WI38 (cell line): ENCODE measurements around the gene TMEM225B.

Experiments used
- H3K4me3 ChIP-seq: 2 replicates; pipeline ENCODE4 v1.5.1; 2011; ENCODE audit warnings: low read depth, mild to moderate bottlenecking, control low read depth, low read length
- TF ChIP-seq, protein P1 (sequence below): IDR thresholded peaks from 2 replicates; pipeline ENCODE4 v1.5.1; 2012; ENCODE audit warnings: low read depth, mild to moderate bottlenecking, control low read depth, low read length

The TMEM225B gene

DNA sequence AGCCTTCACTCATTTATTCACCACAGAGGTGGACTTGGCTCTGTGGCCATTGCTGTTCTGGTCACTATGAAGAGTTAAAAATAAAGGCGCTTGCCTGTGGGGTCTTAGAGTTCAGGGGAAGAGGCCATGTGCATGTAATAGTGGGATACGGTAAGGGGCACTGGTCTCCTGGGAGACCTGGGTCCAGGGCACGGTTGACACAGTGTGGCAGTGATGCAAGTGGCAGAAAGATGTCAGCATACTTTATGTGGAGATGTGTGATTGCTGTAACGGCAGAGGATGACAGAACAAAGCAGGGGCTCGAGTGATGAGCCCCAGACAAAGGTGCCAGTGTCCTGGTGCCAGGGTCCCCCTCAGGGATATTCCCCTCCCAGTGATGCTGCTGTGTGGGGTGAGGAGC lies 27.3 kb downstream of the TMEM225B start:
- TF ChIP-seq, protein P1, sequence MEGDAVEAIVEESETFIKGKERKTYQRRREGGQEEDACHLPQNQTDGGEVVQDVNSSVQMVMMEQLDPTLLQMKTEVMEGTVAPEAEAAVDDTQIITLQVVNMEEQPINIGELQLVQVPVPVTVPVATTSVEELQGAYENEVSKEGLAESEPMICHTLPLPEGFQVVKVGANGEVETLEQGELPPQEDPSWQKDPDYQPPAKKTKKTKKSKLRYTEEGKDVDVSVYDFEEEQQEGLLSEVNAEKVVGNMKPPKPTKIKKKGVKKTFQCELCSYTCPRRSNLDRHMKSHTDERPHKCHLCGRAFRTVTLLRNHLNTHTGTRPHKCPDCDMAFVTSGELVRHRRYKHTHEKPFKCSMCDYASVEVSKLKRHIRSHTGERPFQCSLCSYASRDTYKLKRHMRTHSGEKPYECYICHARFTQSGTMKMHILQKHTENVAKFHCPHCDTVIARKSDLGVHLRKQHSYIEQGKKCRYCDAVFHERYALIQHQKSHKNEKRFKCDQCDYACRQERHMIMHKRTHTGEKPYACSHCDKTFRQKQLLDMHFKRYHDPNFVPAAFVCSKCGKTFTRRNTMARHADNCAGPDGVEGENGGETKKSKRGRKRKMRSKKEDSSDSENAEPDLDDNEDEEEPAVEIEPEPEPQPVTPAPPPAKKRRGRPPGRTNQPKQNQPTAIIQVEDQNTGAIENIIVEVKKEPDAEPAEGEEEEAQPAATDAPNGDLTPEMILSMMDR, result no peak

DNA sequence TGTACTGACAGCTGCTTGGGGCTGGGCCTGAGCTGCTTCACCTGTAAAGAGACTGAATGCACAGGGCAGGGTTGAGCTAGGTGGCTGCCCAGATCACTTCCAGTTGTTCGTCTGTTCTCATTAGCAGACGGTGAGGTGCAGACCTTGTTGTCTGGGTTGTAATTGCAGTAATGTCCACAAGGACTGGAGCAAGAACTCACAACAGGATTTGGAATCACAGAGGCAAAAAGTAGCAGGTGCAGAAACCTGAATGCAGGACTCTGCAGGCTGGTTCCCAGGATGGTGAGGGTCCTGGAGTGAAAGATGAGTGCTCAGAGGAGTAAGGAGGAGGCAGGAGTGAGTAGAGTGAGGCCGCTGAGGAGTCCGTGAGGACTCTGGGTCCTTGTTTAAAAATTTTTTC lies 27.9 kb downstream of the TMEM225B start:
- TF ChIP-seq, protein P1, result no peak
- no peak overlapping the region for H3K4me3 ChIP-seq

More for the DNA sequence above, 27.3 kb downstream of the TMEM225B start:
- H3K4me3 ChIP-seq, result no peak overlapping the region

DNA sequence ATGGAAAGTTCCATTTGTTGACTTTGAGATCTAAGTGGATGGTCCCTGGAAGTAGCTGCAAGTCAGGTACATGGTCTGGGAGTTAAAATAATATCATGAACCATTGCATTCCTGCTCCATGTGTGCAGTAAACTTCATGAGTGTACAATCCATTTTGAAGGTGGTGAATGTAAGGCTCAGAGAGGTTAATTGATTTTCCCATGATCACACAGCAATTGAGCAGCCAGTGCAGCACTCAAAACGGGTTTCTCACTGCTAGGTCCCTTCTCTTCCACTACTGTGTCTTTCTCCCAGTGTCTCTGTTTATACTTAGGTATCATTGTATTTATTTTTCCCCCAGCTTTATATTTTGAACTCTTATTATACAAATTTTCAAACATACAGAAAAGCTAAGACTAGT lies 28.6 kb downstream of the TMEM225B start:
- TF ChIP-seq, protein P1, result no peak

DNA sequence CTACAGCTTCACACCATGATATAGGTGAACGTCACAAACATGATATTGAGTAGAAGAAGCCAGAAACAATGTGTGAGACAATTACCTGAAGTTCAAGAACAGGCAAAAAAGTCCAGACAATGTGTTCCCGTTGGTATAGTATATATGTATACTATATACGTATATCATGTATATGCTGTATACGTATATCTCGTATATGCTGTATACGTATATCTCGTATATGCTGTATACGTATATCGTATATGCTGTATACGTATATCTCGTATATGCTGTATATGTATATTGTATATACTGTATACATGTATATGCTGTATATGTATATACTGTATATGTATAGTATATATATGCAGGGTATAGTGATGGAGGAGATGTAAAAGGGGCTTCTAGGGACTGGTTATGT lies 29.4 kb downstream of the TMEM225B start:
- TF ChIP-seq, protein P1, result no peak
- H3K4me3 ChIP-seq, result no peak overlapping the region

More for the DNA sequence above, 28.6 kb downstream of the TMEM225B start:
- H3K4me3 ChIP-seq, result no peak overlapping the region

DNA sequence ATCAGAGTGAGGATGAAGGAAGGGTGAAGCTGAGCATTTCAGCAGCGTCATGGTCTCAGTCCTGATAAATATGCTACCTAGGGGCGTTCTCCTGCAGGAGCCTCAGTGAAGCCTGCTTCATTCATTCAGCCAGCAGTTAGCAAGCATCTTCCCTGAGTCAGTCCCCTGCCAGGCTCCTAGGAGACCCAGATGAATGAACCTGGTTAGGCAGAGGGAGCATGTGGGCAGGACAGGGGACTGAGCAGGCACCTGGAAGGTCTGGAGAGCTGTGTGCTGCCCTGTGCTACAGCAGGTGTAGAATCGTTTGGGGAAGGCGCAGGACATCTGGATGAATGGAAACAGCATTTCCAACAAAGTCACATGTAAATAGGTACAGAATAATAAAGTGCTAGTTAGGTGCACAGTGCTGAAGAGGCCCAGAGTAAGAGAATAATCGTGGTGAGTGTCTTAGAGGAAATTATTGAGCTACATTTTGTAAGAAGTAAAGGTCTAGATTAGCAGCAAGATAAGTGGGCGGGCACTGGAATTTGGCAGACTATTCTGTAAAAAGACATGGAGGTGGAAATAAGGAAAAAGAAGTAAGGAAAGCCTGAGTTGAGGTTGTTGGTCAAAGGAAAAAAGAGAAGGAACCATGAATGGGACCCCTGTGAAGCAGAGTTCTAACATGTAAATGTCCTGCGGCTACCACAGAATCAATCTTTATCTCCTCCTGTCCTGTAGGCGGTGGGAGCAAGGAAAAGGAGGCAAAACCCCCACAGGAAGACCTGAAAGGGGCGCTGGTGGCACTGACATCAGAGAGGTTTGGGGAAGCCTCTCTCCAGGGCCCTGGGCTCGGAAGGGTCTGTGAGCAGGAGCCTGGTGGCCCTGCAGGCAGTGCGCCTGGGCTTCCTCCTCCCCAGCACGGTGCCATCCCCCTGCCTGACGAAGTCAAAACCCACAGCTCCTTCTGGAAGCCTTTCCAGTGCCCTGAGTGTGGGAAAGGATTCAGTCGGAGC lies 30.7 kb downstream of the TMEM225B start:
- no peak overlapping the region for H3K4me3 ChIP-seq
- TF ChIP-seq, protein P1, result no peak

DNA sequence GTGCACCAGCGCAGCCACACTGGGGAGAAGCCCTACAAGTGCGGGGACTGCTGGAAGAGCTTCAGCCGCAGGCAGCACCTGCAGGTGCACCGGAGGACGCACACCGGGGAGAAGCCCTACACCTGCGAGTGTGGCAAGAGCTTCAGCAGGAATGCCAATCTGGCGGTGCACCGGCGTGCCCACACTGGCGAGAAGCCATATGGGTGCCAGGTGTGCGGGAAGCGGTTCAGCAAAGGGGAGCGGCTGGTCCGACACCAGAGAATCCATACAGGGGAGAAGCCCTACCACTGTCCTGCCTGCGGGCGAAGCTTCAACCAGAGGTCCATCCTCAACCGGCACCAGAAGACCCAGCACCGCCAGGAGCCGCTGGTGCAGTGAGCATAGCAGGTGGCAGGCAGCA lies 31.6 kb downstream of the TMEM225B start:
- no peak overlapping the region for H3K4me3 ChIP-seq
- TF ChIP-seq, protein P1, result no peak
